ENCODE measurements around the gene LATS2.

LATS2 gene

DNA sequence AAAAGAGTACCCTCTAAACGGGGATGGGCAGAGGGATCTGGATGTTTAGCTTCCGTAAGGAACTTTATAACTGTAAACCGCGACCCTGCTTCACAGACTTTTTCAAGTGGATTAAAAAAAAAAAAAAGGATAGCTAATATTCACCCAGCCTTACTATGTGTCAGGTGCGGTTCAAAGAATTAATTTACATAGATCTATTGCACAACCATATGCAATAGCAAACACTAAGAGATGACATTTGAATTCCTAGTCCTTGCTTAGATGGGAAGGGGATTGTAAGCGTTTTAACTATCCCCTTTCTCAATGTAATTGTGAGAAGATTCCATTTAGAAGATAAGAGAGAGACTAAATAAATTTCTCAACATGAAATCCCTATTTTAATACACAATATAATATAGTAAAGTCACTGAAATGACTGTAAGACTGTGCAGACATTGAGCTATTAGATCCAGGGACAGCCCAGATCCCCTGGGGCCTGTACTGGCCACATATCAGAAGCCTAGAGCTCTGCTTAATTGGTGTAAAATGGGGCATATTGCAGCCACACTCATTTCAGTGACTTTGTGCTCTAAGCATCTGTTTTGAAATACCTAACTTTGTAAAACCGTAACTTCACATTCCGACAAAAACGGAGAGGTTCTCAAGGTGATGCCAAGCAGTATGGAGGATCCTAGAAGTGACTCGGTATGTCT is 13.6 kb downstream of the LATS2 start:
- no peak for DNase-seq

DNA sequence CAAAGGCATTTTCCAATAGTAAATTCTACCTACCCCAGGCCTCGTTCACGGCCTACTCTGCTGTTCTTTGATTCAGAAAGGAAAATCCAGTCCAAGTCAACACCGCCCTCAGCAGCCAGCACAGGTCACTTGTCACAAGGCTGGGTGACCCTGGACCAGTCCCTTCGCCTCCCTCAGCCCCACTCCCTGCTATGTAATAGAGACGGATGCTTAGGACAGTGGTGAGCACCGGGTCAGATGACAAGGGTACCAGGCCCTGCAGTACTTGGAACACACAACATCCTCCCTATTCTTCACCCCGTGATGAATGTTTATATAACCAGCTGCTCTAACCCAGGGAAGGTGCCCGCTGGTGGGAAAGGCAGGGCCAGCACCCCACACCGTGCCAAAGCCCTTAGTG is 14.3 kb downstream of the LATS2 start:
- no peak for DNase-seq

DNA sequence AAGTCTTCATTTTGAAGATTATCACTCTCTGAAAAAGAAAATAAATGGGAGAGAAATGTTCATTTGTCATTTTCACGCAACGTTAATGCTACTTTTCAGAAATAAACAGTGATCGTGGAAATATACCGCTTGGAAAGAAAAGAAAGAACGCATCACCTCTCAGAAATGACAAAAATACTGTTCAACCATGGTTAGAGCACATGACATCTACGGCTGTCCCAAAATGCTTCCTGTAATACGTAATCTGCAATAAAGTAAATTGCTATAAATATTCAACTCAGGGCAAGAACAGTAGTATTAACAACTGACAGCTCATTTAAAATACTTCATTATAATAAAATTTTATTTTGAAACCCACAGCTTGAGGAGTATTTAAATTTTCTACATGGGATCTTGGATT is 15.2 kb downstream of the LATS2 start:
- DNase-seq = no peak

DNA sequence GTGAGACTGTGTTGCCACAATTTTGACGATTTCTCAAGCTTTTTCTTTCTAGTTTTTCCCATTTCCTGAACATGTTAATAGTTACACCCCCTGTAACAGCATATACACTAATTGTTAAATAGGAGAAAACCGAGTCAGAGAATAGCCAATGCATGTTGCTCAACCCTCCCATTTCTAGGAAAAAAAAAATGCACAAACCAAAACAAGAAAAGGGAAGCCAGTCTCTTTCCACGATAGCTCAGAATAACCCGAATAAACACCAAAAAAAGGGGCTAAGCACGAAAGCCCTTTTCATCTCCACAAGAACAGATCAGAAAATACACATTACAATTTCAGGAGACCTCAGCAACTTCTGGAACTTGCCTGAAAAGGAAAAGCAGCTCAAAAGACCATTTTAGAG is 16.3 kb downstream of the LATS2 start:
- DNase-seq = no peak

DNA sequence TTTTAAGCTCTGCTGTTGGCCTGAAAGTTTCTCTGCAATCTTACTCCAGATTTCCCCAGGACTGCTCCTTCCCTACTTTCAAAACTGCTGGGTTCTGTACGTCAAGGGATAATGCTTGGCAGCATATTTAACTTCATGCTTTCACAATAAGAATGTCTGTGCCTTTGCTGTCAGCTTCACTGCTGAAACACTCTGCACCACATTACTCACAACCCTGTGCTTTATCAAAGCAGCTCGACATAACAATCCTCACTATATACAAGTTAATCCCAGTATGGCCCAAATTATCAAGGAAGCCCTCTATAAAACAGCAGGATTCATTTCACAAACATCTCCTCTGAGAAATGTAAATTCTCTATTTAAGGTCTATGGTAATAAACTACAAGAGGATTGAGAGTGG is 17.5 kb downstream of the LATS2 start:
- peak; percentile 89 for DNase-seq

DNA sequence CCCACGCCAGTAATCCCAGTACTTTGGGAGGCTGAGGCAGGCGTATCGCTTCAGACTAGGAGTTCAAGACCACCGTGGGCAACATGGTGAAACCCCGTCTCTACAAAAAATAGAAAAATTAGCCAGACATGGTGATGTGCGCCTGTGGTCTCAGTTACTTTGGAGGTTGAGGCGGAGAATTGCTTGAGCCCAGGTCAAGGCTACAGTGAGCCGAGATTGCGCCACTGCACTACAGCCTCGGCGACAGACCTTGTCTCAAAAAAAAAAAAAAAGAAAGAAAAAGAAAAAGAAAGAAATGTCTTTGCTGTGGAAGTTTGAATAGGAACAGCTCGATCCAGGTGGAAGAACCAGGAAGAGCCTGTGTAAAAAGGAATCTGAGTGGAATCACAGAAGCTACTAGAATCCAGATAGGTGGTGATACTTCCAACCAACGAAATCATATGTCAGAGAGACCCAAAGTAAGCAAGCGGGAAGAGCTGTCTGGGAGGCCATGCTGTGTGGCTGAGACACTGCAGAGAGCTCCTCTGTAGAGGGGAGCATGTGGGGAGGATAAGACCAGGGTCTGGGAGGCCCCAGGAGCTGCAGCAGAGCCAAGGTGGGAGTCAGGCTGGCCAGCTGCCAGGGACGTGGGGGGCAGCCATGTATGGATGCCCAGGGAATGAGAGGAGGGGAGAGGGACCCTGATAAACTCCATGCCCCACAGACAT is 21.1 kb downstream of the LATS2 start:
- DNase-seq = no peak

DNA sequence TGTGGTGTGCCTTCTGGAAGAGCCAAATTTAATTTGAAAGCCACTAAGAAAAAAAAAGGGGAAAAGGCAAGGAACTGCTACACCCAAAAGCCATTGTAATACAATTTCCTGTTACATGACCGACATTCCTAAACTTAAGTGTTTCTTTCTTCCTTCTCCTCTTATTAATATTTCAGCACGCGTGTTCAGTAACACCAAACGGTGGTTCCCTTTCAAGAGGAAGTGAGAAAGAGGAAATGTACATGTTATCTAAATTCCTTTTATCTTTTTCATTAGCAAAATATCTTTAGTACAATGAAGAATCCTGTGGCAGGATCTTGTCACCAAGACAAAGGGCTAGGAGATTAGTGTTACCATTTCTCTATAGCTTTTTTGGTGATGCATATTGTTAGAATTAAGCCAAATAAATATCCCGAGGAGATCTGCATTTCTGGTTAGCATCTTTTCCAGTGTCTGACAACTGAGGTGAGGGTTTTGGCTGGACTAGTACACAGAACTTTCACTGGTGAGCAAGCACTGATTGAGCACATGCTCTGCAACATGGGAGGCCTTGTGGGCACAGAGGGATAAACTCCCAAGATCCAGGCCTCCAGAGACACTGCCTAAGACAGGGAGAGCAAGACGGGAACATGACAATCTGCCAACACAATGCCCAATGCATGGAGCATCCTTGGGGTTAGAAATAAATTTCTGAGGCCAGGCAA is 22.1 kb downstream of the LATS2 start:
- no peak for DNase-seq

DNA sequence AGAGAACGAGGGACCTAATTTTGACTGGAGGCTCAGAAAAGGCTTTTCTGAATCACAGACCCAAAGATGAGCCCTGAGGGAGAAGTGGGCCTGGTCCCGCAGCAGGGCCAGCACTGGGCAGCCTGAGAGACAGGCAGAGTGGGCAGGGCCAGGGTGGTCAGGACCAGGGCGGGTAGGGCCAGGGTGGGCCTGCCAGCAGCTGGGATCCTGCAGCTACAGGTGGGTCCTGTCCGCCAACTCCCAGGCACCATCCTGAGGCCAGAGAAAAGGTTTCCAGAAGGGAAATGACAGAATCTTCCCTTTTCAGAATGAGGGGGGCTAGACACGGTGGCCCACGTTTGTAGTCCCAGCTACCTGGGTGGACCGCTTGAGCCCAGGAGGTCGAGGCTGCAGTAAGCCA is 23.7 kb downstream of the LATS2 start:
- DNase-seq = no peak

DNA sequence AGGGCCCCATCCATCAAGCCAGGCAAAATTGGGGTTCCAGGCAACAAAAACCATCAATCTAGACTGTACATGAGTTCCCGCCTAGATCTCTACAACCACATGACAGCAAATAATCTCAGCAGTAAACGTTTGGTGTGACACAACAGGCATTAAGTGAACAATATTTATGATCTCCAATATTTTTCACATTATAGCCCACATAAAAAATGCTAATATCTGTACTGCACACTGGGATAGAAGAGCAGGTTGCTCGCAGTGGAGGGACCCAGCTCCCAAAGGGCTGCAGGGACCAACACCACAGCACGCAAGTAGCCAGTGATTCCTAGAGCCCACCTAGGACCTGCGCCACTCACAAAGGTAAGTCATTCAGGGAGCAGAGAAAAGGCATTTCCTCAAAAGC is 25.9 kb downstream of the LATS2 start:
- no peak for DNase-seq

DNA sequence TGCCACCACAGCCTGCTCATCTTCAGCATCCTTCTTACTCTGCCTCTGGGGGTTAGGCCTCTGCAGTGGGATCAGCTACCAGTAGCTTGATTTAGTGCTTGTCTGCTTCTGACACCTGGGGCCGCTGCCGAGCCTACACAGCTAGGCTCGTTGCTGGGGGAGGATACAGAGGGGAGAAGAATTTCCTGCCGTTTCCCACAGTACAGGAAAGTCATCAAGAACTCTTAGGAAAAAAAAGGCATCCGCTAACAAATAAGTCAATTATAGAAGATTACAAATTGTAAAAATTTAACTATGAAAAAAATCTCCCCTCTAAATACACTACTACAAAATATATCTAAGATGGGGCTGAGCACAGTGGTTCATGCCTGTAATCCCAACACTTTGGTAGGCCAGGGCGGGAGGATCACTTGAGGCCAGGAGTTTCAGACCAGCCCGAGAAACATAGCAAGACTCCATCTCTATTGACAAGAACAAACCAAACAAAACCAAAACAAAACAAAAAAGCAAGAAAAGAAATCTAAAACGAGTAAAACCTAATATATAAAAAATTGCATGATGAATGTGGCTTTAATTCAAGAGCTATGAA is 26.7 kb downstream of the LATS2 start:
- peak; percentile 41 for DNase-seq

DNA sequence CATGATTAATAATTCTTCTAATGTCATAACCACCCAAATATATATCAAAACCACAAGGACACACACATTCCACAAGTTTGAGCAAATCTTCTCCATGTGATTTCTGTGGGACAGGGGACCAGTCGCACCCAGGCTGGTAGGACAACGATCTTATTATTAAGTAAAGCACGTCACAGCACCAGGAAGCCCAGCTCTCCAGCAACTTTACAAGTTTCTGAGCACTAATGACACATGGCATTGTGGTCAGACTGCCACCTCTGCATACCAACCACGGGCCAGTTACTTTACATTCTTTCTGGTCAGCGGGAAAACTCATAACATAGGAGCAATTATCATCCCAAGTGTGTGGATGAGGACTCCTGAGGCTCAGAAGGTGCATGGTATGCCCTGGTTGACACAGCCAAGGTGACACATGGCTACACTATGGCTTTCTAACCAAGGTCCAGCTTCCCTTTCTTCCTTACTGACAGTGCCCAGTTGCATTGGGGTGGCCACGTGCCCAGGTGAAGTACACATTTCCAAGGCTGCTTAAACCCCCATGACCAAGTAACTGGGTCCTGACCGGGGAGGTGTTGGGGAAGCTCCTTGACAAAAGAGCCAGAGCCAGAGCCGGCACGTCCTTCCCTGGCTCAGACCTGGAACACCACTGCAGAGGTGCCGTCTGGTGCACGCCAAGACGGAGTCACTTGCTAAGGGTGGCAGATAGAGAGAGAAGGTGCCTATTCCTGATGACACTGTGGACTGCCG is 27.4 kb downstream of the LATS2 start:
- peak; percentile 31 for DNase-seq

DNA sequence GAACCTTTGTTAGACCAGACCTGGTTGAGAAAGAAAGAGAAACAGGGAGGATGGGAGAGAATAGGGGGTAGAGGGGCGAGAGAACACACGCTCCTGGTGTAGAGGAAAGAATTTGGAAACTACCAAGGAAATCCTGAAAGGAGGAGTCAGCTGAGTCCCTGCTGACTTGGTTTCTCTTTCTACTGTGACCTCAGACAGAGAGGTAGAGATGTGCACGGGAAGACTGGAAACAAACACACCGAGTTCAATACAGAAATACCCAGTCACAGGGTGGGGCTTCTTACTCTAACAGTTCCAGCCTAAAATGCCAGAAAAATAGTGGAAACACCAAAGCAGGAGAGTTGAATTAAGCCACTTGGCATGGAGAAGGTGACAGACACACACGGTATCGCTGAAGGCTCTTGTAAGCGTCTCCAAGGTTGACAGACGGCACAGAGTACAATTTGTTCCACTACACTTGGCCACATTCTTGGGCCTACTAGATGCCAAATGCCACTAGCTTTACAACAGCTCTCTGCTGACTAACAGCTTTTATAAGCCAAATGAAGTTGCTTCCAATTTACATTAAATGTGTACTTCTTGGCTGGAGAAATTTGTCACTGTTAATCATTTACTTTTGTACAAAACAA is 28.1 kb downstream of the LATS2 start:
- peak; percentile 26 for DNase-seq

DNA sequence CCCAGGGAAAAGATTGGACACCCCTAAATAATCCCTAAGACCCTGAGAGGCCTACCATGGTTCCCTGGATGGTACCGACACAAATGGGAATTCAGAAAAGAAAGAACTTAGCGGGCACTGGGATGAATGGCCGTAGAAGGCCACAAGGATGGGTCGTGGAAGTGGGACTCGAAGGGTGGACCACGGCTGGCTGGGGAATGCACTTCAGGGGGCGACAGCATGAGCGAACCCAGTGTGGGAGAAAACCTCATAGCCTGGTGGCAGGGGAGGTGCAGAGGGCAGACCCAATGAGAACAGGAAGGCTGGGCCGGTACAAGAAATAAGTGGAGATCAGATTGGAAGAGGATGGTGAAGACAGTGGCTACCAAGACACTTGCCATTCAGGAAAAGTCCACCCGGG is 28.7 kb downstream of the LATS2 start:
- no peak for DNase-seq

DNA sequence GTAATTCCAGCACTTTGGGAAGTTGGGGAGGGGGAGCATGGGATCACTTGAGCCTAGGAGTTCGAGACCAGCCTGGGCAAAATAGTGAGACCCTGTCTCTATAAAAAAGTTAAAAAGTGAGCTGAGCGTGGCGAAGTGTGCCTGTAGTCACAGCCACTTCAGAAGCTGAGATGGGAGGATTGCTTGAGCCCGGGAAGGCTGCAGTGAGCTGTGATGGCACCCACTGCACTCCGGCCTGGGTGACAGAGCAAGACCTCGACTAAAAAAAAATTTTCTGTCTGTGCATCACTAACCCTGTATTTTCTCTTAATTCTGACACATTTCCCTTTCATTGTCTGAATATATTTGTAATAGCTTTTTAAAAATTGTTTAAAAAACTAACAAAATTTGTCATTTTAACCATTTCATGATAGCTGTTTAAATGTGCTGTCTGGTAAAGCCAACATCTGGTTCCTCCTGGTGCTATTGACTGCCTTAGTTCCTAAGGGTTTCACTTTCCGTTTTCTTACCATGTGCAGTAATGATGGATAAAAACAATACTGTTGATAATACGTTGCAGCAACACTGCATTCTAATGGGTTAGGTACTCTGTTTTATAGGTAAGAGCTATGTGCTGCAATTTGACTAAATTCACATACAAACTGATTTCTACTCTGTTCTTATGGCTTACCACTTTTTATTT is 29.7 kb downstream of the LATS2 start:
- no peak for DNase-seq

DNA sequence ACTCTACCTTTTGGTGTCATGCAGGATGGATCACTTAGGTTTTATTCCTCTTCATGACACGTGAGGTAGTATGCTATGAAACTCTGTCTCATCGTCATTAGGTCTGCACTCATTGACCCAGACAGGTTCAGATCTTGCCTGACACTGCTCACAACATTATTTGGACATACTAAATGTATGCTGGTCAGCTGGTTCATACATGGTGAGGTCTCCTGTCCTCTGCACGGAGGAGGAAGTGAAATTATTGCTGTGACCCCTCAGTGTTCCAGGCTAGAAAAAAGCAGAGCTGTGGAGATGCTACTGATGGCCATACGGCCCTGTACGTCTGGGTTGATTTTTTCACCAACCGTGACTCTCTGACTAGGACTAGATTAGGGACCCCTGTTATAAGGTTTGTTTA is 35.8 kb downstream of the LATS2 start:
- no peak for DNase-seq

DNA sequence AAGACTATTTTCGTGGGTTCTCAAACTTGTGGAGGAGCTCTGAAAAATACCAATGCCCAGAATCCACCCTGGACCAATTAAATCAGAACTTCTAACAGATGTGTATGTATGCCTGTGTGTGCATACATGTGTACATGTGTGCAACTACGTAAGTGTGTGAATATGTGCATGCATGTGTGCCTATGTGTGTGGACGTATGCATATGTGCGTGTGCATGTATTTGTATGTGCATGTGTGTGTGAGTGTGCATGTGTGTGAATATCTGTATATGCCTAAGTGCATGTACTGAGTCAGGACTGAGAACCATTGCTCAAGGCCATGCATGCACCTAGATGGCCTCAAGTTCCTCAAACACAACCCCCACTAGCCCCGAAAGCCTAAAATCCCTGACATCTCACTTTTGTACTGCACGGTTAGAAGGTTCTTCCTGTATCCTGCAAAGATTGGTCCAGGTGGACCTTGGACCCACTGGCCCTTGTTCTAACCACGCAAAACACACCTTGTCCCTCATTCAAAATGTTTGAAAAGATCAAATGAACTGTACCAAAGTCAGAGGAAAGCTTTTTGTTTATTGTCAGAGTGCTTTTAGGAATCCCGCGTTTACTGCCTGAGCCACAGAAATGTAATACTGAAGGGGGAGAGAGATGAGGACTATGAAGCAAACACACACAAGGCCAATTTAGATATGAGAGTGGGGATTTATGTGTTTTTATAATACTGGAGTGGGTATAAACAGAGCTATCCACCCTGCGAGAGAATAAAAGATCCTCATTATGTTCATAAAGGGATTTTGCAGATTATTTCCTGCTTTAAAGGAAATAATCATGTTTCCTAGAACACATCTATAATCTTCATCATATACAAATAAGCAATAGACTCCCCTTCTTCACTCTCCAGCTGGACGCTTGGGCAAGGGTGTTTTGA is 39.1 kb downstream of the LATS2 start:
- DNase-seq = no peak

DNA sequence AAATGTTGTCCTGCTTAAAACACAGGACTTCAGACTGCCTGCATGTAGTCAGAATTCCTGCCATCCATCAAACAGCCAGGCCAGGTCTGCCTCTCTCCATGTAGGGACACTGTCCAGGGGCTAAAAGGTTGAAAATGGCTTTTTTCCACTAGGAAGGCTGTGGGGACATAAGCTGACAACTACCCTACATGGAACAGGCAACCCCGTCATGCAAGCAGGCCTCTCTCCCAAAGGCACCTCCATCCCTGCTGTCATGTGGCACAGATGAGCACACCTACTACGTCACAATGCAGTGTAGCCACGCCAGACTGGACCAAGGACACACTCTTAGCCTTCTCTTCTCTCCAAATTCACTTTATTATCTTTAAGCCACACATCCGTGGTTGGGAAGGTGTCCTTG is 40.8 kb downstream of the LATS2 start:
- DNase-seq = no peak

DNA sequence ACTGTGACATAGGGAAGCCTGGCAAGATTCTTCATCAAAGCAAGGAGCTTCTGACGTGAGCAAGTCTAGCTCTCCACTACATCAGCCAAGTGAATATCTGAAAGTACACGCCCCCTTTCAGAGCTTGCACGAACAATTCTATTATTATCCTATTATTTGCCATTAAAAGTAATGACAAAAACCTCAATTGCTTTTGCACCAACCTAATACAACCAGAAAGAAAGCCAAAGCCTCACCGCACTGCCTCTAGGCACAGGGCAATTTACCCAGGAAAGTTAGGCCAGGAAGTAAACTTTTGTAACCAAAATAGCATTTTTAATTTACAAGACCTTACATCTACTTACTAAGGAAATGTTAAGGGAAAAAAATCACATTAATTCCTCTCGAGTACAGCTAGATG is 41.2 kb downstream of the LATS2 start:
- no peak for DNase-seq

DNA sequence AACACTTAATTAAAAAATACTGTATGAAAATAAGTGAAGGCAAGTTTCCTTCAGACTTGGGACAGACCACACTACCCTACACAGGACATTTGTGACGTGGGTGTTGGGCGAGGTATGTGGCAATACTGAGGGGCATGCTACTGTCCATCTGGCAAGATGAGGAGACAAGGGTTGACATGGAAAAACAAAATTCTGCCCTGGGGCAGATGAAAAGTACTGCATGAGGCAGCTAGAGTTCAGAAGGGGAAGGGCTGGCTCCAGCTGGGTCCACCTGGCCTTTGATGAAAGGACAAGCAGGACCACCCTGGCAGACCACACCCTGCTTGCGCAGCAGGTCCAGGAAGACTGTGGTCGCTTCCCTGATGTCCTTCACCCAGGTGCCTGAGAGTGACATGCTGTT is 43.2 kb downstream of the LATS2 start:
- DNase-seq = no peak

DNA sequence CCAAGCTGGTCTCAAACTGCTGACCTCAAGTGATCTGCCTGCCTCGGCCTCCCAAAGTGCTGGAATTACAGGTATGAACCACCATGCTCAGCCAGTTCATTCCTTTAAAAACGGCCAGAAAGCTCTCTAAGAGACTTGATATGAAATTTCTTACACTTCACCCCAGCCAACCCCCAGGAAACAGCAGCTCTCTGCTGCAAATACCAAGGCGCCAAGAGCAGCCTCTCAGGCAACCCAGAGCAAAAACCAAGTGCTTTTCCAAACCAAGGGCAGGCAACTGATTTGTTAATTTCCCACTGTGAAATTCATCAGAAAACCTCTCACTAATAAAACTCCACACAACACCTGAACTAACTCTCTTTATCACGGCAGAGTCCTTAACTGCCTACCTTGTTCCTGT is 44.9 kb downstream of the LATS2 start:
- peak; percentile 24 for DNase-seq

DNA sequence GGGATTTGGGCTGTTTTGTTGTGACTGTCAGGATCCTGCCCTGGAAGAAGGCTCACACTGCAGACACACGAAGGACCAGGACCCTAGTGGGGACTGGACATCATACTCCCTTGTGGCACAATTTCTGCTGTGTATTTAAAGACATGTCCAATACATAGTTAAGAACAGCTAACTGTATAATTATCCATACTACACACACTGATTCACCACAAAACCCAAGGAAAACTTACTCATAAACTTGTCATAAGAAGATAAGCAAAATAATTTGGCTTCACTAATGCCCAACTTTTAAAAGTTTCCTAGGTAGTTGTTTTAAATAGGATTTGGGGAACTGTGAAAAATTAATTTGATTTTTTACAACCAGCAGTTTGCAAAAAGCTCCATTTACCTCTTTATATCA is 46.1 kb downstream of the LATS2 start:
- DNase-seq = no peak

Data from fibroblast of skin of abdomen (primary cell).